ENCODE data around the gene NOPCHAP1. TPM values are rescaled to one million over a fixed set of nuclear protein-coding genes. Genes with fewer than 3 reads are reported as not detected.

NOPCHAP1 gene
- total RNA-seq, 1 experiment from 2014 or later: 25.6 TPM

- TF ChIP-seq TCF7L2 (IDR thresholded peaks at IDR 0.05; ENCODE audit: borderline replicate concordance, extremely low read depth, insufficient read depth, insufficient read length): no peak
These were observed 22.4 kb upstream of the NOPCHAP1 start (continued) for GRCh38 chr12:104963757-104964156.

- DNase-seq (ENCODE audit: low read depth, low spot score): no peak
- Histone ChIP-seq H4K20me1 (ENCODE audit: insufficient read depth) (no peaks in the 10 kb centered on the region), H2AFZ (ENCODE audit: low read depth, low read length, poor library complexity, severe bottlenecking) (no peak overlapping the region), H3K9ac (ENCODE audit: low read length) (no peak overlapping the region), H3K9me2 (ENCODE audit: insufficient read depth) (no peaks in the 10 kb centered on the region), H3K4me1 (ENCODE audit: control insufficient read depth in 1 of 2, insufficient read depth in 2 of 2, low read length in 2 of 2) (peaks cover 9 to 11% of the 10 kb centered on the region in 2 experiments), H3K36me3 (ENCODE audit: control insufficient read depth in 1 of 2, insufficient read depth in 2 of 2, low read length in 2 of 2) (no peaks in the 10 kb centered on the region), H3K27ac (ENCODE audit: low read depth, low read length) (no peak overlapping the region), H3K4me3 (replicated peaks in 1 of 2; ENCODE audit: low read depth in 1 of 2, low read length in 2 of 2) (no peak overlapping the region), H3K27me3 (ENCODE audit: insufficient read depth, low read length) (no peaks in the 10 kb centered on the region), H3K79me2 (ENCODE audit: insufficient read depth, low read length) (no peaks in the 10 kb centered on the region), H3K4me2 (ENCODE audit: low read length) (no peak overlapping the region), H3K9me3 (ENCODE audit: control insufficient read depth in 1 of 2, insufficient read depth in 1 of 2, low read depth in 1 of 2, low read length in 2 of 2) (no peaks in the 10 kb centered on the region)
- ATAC-seq: no peak
- ChIA-PET POLR2A (no interaction called here), RAD21 (ENCODE audit: low non-redundant PET in 1 of 2, low total read pairs in 2 of 2, uncharacterized antibody in 2 of 2, unreplicated experiment in 2 of 2) (no interaction called here), CTCF (no interaction called here)
- TF ChIP-seq JUND (IDR thresholded peaks at IDR 0.05): no peak
- TF ChIP-seq CTCF (IDR thresholded peaks at IDR 0.05 in 2 of 3, conservative IDR thresholded peaks at IDR 0.05 in 1 of 3; ENCODE audit: borderline replicate concordance in 1 of 3, insufficient read depth in 1 of 3, low read depth in 2 of 3, low read length in 2 of 3): no peak
- no peak for TF ChIP-seq MAX (IDR thresholded peaks at IDR 0.05)
- TF ChIP-seq SIN3A (IDR thresholded peaks at IDR 0.05; ENCODE audit: low read depth): no peak
- no peak for TF ChIP-seq SRF (IDR thresholded peaks at IDR 0.05; ENCODE audit: low read depth)
- no peak for TF ChIP-seq SP1 (IDR thresholded peaks at IDR 0.05; ENCODE audit: low read depth)
- no TSS peak for BruUV-seq (replicated peaks)
- intact Hi-C loops (cut with micrococcal nuclease): no loop called here
These were observed 21.8 kb upstream of the NOPCHAP1 start for GRCh38 chr12:104964167-104964855.
